ENCODE data around the gene CD79A.

Gene CD79A

DNA sequence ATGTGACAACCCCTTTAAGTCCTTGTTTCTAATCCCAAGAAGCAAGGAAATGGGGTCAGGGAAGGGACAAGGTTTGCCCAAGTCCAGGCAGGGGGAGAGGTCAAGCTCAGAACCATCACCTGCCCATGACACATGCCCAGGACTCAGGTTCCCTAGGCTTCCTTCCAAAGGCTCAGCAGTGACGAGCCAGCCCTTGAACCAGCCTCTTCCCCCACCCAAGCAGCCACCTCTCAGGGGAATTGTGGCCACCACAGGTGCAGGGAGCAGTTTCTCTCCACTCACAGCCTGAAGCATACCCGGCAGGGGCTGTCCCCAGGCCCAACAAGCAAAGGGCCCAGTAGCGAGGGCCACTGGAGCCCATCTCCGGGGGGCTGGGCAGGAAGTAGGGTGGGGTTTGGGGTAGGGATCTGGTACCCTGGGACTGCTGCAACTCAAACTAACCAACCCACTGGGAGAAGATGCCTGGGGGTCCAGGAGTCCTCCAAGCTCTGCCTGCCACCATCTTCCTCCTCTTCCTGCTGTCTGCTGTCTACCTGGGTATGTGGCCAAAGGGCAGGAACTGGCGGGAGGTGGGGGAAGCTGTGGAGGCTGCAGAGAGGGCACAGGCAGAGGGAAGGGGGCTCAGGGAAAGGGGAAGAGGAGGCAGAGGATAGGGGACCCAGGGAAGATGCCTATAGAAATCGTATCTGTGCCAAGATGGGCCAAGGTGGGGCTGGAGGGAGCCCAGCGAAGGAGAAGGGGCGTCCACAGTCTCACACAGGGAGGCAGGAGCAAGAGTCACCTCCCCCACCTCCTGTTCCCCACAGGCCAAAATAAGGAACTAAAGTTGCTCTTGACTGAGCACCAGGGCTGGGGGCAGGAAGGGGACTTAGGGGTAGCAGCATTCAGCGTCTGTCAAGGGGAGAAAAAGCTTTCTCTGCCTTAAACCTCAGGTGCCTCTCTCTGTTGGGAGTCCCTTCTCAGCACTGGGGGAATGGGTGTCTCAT, at the start of gene CD79A:
Gene CD79A (plus strand): TSS at position 433 of the 986 bp plus-strand sequence. CDS start 26 bp downstream, at position 459.
- no peak for DNase-seq (ENCODE audit: low read depth)

DNA sequence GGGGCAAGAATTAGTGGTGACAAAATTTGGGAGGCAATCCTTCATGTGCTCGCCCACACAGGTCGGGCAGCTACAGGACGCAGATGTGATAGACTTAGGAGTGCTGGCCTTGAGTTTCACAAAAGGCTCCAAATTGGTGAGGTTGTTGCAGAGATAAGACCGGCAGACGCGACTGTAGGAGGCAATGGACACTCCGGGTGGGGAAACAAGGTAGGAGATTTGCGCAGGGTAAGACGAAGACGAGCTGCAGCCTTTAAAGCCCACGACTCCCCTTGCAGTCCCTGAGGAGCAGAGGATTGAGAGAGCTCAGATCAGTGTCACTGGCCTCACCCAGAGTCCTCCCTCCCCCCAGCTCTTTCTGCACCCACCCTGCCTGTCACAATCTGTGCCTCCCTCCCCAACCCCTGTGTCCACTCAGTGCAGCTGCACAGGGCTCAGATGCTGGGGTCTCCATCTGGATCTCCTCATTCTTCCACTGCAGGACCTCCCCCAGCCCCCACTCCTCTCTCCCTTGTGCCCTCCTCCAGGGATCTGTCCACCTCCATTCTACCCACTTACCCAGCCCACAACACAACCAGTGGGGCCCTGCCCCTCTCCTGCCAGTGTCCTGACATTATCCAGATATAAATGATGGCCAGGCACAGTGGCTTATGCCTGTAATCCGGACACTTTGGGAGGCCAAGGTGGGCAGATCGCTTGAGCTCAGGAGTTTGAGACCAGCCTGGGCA, 38.9 kb upstream of the CD79A start:
- no peak for DNase-seq (ENCODE audit: low read depth)

DNA sequence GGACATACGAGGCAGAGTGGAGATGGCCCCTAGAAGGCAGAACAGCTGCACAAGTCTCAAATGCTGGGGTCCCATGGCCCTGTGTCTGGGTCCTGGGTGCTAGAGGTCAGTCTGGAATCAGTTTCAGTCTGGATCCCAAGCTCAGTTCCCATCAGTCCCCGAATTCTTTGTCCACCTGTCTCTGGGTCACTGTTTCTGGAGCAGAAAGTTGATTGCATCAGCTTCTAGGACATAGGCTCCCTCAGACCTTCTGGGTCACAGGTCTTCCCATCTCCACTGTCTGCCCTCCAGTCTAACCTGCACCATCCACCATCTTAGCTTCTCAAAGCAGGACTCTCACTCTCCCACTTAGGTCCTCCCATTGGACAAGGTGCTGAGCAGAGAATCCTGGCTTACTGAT, 37.9 kb upstream of the CD79A start:
- DNase-seq (ENCODE audit: low read depth), result no peak

DNA sequence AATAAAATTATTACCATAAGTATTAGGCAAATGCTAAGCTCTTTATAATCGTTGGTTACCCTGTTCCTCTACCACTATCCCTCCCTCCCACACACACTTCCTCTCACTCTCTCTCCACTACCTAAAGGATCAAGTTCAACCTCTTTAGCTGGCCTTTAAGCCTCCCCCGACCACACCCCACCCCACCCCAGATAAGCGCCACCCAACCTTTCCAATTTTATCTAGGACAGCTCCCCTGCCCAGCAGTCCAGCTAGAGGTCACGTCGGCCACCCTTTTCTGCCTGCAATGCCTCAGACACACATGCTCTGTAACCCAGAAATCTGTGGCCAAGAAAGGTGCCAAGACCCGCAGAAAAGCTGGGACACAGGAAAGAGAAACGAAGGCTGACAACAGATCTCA, 33.7 kb upstream of the CD79A start:
- no peak for DNase-seq (ENCODE audit: low read depth)

DNA sequence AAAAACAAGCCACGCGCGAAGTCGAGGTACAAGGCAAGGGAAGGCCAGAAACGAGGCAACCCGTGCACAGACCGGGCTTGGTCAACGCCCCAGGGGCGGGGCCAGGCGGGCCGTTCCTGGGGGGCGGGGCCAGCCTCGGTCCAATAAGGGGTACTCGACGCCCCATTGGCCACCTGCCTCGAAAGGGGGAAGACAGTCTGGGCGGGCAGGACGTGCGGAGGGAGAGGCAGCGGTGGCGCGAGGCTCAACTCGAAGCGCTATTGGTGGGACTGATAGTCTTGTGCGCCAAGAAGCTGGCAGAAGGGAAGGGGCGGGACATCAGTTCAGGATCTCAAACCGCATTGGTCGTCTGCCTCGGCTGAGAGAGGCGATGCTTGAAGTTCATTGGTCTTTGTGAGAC, 32.5 kb upstream of the CD79A start, which contains the start of gene LYPD4:
Gene LYPD4 (minus strand): TSS at position 83 of the 400 bp plus-strand sequence. CDS start 5,398 bp downstream, outside the sequence.
- no peak for DNase-seq (ENCODE audit: low read depth)

DNA sequence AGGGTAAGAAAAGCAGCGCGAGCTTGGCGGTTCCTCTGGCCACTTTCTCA, 32.3 kb upstream of the CD79A start, which contains the start of gene DMRTC2:
Gene DMRTC2 (plus strand): TSS at position 42 of the 50 bp plus-strand sequence. CDS start 2,387 bp downstream, outside the sequence.
- DNase-seq (ENCODE audit: low read depth), result no peak

DNA sequence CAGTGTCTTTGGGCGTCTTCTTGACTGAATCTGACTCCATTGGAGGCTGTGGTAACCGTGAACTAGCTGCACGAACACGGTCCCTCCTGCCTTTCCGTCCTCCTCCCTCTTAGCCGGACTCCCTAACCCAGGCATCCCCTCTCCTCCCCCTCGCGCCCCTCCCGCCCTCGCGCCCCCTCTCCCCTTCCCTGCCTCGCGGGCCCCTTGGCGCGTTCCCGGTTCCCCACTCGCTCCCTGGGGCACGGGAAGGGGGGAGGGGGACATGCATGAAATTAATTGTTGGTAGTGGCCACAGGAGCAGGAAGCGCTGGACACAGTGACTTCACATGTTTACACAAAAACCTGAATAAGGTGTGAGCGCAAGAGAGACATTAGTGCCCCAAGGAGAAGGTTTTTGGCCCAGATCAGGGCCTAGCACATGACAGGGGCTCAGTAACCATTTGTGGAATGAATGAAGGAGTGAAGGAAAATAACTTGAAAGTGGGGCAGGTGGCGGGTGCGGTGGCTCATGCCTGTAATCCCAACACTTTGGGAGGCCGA, 32.0 kb upstream of the CD79A start:
- no peak for DNase-seq (ENCODE audit: low read depth)

DNA sequence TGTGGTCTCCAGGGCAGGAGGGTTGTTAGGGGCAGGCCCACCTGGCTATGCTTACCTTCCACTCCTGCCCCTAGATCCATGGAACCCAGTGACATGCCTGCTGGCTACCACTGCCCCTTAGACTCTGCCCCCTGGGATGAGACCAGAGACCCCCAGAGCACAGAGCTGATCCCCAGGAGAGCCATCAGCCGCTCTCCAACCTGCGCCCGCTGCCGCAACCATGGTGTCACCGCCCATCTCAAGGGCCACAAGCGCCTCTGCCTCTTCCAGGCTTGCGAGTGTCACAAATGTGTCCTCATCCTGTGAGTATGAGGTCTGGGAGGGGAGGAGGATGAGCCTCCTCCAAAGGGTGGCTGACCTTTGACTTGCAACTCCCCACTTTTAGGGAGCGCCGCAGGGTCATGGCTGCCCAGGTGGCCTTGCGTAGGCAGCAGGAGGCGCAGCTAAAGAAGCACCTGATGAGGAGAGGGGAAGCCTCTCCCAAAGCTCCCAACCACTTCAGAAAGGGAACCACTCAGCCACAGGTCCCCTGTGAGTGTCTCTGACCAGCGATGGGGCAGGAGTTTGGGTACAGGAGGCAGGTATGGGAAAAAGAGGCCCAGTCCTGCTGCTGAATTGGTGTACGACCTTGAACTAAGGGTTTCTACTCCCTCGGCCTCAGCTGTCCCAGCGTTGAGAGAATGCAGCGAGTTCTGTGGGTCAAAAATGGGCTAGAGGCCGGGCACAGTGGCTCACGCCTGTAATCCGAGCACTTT, 29.6 kb upstream of the CD79A start:
- DNase-seq (ENCODE audit: low read depth), result no peak

DNA sequence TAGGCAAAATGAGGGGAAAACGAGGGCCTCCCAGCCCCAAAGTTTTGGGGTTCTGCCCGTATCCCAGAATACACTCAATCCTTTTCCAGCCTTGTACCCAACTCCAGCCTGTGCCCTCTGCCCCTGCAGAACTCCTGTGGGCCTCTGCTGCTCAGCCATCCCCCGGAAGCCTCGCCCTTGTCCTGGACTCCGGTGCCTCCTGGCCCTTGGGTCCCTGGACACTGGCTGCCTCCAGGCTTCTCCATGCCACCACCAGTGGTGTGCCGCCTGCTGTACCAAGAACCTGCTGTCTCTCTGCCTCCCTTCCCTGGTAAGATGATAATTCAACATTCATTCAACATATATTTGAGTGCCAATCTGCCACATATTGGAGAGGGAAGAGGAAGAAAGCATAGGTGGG, 28.4 kb upstream of the CD79A start:
- DNase-seq (ENCODE audit: low read depth), result no peak

DNA sequence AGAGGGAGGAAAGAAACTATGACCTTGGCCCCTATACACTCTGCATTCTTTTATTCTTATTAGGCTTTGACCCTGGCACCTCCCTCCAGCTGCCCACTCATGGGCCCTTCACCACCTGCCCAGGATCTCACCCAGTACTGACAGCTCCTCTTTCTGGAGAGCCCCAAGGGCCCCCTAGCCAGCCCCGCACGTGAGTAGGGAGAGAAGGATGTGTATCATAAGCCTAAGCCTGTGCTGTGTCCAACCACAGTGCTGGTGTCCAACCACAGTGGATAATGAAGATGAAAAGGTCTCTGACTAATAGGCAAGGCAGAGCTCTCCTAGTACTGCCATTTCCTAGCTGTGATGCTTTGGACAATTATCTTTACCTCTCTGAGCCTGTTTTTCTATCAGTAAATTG, 28.0 kb upstream of the CD79A start:
- DNase-seq (ENCODE audit: low read depth), result no peak

DNA sequence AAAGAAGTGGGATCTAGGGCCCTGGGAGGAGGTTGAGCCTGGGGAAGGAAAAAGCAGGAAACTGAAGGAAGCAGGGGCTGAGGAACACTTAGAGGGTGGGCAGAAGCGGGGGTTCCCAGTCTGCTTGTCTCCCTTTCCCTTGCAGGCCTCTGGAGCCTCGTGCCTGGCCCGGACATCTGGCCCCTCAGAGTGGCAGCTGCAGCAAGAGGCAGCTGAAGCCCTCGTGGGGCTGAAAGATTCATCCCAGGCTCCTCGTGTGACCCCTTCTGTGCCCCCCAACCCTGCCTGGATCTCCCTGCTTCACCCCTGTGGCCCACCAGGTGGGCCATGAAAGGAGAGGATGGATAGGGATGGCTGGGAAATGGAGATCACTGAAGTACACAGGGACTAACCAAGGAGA, 26.7 kb upstream of the CD79A start:
- no peak for DNase-seq (ENCODE audit: low read depth)

DNA sequence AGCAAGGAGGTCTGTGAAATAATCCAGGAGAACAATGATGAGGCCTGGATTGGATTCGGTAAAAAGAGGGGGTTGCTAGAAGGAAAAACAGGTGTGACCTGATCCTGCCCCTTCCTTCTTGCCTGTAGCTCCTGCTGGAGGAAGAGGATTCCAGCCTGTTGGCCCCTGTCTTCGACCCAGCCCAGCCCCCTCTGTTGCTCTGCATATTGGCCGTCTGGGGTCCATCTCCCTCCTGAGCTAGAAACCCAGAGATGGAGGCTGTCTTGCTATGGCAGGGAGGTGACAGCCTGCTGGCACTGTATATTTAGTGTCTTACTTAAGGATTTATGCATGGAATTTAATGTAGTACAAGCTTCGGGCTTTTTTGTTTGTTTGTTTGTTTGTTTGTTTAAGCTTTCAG, 25.6 kb upstream of the CD79A start:
- no peak for DNase-seq (ENCODE audit: low read depth)

DNA sequence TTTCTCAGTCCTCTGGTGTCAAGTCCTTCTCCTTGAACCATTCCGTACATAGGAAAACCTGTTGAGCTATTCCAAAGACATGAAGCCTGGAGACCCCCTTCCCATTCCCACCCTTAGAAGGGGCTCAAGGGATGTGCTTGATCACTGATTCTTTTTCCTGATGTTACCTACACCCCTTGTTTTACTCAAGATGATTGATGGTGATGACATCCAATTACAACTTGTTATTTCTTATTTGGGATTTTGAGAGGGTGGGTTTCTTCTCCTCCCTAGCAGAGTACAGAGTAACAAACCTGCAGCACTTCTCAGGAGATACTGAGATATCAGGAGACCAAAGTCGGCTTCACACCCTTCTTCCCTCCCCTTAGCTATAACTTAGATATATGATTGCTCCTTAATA, 23.7 kb upstream of the CD79A start:
- no peak for DNase-seq (ENCODE audit: low read depth)

DNA sequence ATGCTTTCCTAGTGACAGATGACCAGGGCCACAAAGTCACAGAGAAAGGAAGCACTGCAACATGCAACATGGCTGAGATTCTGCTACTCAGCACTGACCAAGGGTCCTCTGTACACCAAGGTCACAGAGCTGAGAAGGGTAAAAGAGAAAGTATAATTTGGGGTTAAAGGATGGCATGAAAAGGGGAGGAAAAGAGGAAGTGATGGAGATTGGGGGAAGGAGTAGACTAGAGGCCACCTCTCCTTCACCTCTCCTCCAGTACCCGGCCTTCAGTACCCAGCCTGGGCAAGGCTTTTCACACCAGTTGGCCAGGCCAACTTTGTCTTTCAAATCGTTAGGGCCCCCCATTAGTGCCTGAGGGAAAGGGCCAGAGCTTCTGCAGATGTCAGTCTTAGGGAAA, 23.3 kb upstream of the CD79A start:
- no peak for DNase-seq (ENCODE audit: low read depth)

DNA sequence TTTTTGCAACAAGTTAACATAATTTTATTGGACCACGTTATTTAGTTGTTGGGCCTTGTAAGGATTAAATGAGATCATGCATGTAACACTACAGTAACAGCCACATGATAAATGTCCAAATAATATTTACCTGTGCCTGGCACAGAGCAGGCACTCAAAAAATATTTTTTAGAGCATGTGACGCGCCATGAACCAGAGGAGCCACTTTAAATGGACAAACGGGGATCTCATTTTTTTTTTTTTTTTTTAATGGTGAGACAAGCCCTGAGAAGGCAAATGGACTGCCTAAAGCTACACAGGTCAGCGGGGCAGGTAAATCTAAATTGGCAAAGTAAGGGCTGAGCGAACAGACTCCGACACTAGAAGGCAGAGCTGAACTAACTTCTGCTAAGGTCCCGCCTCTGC, 17.9 kb upstream of the CD79A start:
- DNase-seq (ENCODE audit: low read depth), result no peak

DNA sequence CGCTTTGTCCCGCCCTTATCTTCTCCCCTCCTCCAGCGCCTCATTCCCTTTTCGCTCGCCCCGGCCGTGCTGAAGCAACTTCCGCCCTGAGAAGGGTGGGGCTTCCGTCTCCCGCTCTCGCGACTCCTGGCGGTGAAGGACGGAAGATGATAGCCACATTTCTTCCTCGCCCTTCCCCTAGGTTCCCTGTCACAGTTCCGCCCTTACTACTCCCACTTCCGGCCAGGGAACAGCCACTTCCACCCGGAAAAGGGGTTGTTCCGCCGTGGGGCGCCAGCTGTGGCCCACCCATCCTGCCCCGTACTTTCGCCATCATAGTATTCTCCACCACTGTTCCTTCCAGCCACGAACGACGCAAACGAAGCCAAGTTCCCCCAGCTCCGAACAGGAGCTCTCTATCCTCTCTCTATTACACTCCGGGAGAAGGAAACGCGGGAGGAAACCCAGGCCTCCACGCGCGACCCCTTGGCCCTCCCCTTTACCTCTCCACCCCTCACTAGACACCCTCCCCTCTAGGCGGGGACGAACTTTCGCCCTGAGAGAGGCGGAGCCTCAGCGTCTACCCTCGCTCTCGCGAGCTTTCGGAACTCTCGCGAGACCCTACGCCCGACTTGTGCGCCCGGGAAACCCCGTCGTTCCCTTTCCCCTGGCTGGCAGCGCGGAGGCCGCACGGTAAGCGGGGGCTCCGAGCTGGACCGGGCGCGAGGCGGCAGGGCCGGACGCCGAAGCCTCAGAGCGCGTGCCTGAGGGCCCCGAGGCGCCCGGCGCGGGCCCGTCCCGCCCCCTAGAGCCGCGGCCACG, 17.3 kb upstream of the CD79A start, which contains the start of gene RPS19:
Gene RPS19 (plus strand): TSS at position 638 of the 801 bp plus-strand sequence. CDS start 520 bp downstream, outside the sequence.
- peak; percentile 97 for DNase-seq (ENCODE audit: low read depth)

DNA sequence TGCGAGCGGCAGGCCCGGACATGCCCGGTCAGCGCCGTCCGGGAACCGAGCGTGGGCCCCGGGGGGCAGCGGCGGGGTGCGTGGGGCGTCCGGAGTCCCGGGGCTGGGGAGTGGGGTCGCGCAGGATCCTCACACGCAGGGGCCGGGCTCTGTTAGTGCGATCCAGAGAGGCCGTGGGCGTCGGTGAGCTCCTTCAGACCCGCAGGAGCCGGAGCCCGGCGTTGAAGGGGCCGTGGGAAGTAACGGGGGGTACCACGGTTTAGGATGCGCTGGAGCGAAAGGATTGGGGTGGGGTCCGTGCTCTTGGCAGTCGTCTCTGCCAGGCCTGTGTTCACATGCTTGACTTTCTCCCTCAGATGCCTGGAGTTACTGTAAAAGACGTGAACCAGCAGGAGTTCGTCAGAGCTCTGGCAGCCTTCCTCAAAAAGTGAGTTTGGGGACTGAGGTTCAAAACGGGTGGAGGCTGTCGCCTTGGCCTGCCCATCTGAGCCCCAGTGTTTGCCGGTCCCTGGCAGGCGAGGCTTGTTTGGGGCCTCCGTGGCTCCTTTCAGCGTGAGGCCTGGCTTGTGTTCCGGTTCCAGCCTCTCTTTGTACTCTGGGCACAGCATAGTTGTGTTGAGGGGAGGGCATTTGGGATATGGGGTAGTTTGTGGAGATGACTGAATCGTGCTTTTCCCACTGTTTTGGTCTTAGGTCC, 16.5 kb upstream of the CD79A start:
- no peak for DNase-seq (ENCODE audit: low read depth)

DNA sequence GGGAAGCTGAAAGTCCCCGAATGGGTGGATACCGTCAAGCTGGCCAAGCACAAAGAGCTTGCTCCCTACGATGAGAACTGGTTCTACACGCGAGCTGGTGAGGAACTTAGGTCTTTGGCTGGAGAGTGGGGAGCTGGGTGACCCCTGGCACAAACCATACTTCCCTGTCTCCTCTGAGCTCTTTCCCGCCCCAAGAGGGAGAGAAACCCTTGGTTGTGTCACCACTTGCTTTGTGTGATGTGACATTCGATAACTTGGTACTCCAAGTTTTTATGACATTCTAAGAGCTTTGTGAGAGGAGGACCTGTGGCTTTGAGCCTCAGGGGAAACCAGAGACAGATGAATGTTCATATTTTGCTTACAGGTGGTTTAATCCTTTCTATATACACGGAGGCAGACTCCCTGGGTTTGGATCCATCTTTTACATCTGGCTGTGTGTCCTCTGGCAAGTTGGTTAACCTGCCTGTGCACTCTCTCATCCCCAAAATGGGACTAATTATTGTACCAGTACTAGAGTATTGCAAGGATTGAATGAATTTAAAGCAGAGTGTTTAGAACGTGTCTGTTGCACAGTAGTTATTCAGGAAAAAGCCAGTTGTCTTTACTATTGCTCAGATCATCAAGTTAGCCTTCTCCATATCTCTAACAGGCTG, 15.8 kb upstream of the CD79A start:
- no peak for DNase-seq (ENCODE audit: low read depth)

DNA sequence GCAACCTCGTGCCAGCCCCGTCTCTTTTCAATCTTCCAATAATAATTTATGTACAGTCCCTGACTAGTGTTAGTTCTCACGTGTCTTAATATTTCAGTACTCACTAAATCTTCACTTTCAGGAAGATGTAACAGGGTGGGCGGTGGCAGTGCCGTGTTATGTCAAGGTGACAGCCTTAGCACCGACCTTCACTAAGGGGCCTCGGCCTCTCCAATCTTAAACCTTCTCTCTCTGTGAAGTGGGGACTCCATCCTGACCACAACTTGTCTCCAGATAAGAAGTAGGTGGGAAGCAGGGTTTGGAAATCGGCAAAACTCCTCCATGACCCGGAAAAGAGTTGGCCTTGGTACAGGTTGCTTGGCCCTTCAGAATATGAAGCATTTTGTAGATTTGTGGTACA, 15.2 kb upstream of the CD79A start:
- DNase-seq (ENCODE audit: low read depth), result no peak

DNA sequence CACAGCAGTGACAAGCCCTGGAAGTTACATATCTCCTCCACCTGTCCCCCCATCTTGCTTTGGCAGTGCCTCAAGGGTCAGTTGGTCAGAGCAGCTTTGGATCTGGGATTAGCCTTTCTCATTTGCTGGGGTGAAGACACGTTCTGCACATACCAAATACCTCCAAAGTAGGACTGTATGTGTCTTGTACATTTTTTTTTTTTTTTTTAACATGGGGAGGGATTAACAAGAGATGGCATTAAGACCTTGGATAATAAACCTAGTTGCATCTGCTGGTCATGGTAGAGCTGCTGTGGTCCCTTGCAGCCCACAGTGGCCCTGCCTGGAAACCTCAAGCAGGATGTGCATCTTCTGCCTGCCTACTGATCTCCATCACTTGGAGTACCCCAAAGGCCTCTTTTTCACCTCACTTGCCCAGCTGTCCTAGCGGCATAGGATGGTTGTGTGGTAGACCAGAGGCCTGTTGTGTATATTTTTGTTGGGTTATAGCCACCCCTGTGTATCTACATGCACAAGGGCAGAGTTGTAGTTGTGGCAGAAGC, 14.6 kb upstream of the CD79A start:
- no peak for DNase-seq (ENCODE audit: low read depth)
